ENCODE measurements around the gene PDXDC1.
"Not testable (repeated sequence)": the region's sequence is repeated elsewhere in the genome, so short reads cannot be mapped to it uniquely, and the experiment has no call there.

PDXDC1 gene

GRCh38 chr16:15140444-15141365 is 165.9 kb downstream of the PDXDC1 start:
- H3K4me1 Mint-ChIP-seq, H3K36me3 Mint-ChIP-seq, H3K4me3 Mint-ChIP-seq, H3K9me3 Mint-ChIP-seq, H3K27ac Mint-ChIP-seq, H3K27me3 Mint-ChIP-seq: not testable (repeated sequence)

DNA sequence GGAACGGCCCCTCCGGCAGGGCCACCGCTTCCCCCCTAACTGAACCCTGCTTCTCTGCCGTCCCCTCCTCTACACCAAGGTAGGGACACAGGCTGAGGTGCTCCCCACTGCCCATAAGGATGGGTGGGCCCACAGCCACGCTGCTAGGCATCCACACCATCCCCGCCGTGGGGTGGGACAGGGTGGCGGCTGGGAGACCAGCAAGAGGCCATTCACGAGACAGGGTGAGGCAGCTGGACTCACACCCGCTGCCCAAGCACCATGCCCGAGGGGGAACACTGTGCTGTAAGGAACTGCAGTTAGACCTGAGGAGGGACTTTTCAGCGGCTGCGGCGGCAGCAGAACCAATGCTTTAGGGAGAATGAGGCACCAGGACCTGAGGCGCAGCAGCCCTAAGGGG is 166.8 kb downstream of the PDXDC1 start:
- Mint-ChIP-seq H3K27me3 (no peaks in the 10 kb centered on the region), H3K9me3 (no peaks in the 10 kb centered on the region), H3K4me3 (no peak overlapping the region), H3K27ac (no peak overlapping the region), H3K36me3 (no peaks in the 10 kb centered on the region), H3K4me1 (no peaks in the 10 kb centered on the region)

DNA sequence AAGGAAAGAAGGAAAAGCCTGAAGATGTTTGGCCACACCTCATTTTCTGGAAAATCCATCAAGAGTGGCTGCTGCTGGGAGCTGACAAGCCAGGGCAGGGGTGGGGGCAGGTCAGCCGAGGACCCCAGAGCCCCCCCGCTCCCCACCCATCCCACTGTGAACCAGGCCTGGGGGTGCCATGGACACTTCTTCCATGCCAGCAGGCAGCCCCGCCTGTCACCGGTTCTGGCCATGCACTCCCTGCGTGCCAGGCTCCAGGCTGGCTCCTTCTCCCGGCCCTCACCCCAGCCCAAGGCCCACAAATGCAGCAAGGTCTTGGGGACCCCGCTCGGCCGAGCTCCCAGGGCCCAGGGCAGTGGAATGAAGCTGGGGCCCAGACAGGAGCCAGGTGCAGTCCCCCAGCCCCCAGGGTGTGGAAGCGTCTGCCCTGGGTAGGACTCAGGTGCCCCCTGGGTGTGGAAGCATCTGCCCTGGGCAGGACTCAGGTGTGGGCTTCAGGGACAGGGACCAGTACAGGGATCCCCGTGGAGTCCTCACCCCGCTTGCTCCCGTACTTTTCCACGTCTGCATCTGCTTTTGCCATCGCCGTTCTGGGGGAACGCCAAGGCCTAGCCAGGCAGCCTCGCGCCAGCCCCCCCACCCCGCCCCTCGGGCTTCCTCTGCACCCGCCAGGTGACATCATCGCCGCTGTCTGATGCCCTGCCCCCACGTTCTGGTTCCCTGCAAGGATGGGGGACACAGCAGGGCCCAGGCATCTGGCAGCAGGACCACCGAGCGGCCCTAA is 167.5 kb downstream of the PDXDC1 start:
- H3K27me3 Mint-ChIP-seq, H3K4me1 Mint-ChIP-seq, H3K36me3 Mint-ChIP-seq, H3K4me3 Mint-ChIP-seq, H3K9me3 Mint-ChIP-seq, H3K27ac Mint-ChIP-seq: not testable (repeated sequence)

GRCh38 chr16:15142891-15143600 is 168.2 kb downstream of the PDXDC1 start:
- not testable (repeated sequence) for H3K36me3 Mint-ChIP-seq, H3K4me3 Mint-ChIP-seq, H3K4me1 Mint-ChIP-seq, H3K9me3 Mint-ChIP-seq, H3K27ac Mint-ChIP-seq, H3K27me3 Mint-ChIP-seq

- not testable (repeated sequence) for H3K27me3 Mint-ChIP-seq, H3K27ac Mint-ChIP-seq, H3K36me3 Mint-ChIP-seq, H3K4me3 Mint-ChIP-seq, H3K4me1 Mint-ChIP-seq, H3K9me3 Mint-ChIP-seq
Observed at GRCh38 chr16:15143601-15144091, 168.8 kb downstream of the PDXDC1 start.

DNA sequence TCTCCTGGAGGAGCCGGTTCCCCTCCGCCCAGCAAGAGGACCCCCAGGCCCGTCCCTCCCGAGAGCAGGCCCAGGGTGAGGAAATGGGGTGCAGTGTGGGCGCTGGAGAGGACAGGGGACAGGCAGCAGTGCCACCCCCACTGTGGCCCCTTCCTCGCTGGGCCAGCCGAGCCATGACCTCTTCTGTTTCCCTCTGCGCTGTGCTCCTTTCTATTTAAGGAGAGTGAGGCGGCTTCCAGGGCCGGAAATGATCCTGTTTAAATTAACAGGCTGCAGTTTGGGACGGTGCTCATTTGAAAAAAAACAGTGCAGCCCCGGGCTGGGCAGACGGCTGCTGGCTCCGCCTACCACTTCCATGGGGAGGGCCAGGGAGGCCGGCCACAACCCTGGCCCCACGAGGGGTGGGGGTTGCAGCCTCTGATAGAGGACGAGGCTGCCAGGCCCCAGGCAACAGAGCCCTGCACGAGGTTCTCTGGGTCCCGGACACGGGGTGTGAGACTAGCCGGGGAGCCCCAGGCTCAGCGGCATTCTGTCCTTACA is 169.3 kb downstream of the PDXDC1 start:
- not testable (repeated sequence) for H3K27me3 Mint-ChIP-seq, H3K4me3 Mint-ChIP-seq, H3K4me1 Mint-ChIP-seq, H3K9me3 Mint-ChIP-seq, H3K27ac Mint-ChIP-seq, H3K36me3 Mint-ChIP-seq

DNA sequence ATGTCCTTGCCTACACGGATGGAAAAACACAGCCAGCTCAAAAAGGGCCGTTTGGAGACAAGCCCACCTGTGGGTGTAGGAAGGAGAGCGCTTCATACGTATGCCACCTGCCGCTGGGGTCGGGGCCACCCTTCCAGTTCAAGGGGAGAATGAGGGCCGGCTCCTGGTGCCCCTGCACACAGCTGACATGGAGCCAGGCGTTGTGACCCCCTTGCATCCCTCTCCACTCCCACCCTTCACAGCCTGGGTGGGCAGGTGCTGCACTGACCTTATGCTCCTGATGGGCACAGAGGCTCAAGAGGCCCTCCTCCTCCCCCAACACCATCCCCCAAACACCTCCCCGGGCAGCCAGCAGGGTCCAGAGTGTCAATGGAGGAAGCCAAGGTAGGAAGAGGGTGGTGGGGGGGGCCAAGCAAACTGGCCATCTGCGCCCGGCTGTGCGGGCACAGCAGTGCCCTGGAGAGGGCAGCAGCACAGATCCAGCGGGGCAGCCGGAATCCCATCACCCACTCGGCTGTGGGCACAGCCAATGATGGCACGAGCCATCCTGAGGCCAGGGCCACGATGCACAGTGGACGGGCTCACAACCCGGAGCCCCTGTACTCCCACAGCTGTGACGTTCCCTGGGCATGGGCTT is 170.1 kb downstream of the PDXDC1 start:
- not testable (repeated sequence) for H3K4me1 Mint-ChIP-seq, H3K9me3 Mint-ChIP-seq, H3K36me3 Mint-ChIP-seq, H3K27me3 Mint-ChIP-seq, H3K4me3 Mint-ChIP-seq, H3K27ac Mint-ChIP-seq

DNA sequence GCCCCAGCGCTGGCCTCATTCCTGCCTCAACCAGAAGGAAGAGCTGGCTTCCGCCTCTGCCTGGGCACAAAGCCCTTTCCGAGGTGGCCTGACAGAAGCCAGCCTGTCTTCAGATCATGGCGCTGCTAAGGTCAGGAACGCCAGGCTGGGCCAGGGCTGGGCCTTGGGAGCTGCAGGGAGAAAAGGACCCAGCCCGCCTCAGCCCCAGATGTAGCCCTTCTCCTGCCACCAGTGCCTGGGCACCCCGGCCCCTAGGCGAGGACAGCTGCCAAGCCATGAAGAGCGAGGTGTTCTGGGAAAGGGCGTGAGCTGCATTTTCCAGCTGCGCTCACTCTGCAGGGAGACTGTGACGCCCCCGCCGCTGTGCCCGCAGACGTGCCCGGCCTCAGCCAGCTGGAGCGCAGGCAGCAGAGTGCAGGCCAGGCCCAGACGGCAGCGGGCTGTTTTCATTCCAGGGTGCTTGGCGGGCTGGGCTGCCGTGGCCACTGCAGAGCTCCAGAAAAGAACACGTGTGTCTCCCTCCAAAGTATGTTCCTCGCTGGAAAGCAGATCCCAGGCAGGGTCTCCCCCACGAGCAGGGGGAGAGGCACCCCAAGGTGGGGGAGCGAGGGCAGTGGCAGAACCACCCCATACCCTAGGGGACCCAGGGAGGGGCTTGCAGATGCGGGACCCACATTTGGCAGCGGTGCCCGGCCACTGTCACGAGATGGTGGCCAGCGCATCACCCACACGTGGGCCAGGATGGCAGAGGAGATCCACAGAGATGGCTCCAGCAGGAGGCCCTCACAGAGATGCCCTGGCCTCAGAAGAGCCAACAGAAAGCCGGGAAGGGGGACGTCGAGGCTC is 170.8 kb downstream of the PDXDC1 start:
- not testable (repeated sequence) for H3K27ac Mint-ChIP-seq, H3K4me3 Mint-ChIP-seq, H3K27me3 Mint-ChIP-seq, H3K36me3 Mint-ChIP-seq, H3K9me3 Mint-ChIP-seq, H3K4me1 Mint-ChIP-seq

DNA sequence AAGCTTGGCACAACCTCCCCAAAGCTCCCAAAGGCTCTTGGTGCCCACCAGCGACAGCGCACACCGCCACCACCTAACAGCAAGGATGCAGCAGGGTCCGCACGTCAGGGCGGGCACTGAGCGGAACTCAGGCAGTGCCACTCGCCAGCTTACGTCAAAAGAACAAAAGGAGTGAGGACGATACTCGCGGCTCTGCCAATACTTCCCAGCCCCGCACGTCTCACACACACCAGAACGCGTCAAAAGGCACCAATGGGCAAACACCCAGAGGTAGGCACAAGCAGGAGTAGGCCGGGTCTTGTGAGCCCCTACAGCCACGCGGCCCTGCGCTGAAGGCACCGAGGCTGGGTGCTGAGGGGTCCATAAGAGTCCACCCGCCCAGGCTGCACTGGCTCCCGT is 171.4 kb downstream of the PDXDC1 start:
- H3K27ac Mint-ChIP-seq, H3K36me3 Mint-ChIP-seq, H3K27me3 Mint-ChIP-seq, H3K4me3 Mint-ChIP-seq, H3K9me3 Mint-ChIP-seq, H3K4me1 Mint-ChIP-seq: not testable (repeated sequence)

- not testable (repeated sequence) for H3K36me3 Mint-ChIP-seq, H3K9me3 Mint-ChIP-seq, H3K27me3 Mint-ChIP-seq, H3K27ac Mint-ChIP-seq, H3K4me1 Mint-ChIP-seq, H3K4me3 Mint-ChIP-seq
Observed at GRCh38 chr16:15148831-15149230, 174.0 kb downstream of the PDXDC1 start.

DNA sequence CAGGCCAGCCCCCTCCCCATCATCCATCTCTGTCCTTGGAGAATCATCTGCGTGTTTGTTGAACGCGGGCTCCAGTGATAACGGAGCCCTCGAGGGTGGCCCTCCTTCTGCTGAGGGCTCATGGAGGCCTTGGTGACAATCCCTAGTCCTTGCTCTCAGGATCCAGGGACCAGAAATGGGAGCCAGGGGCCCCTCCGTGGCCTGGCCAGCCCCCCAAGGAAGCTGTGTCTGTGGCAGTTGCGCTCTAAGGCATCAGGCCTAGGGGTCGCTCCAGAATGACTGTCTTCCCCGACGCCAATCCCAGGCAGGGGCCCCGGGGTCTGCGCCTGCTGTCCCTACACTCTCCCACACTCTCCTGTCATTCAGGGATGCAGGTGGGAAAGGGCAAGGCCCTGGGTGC is 174.4 kb downstream of the PDXDC1 start:
- H3K27me3 Mint-ChIP-seq, H3K9me3 Mint-ChIP-seq, H3K27ac Mint-ChIP-seq, H3K36me3 Mint-ChIP-seq, H3K4me3 Mint-ChIP-seq, H3K4me1 Mint-ChIP-seq: not testable (repeated sequence)

GRCh38 chr16:15154005-15154404 is 179.2 kb downstream of the PDXDC1 start:
- not testable (repeated sequence) for H3K36me3 Mint-ChIP-seq, H3K27ac Mint-ChIP-seq, H3K27me3 Mint-ChIP-seq, H3K4me1 Mint-ChIP-seq, H3K9me3 Mint-ChIP-seq
- H3K4me3 Mint-ChIP-seq, result peak overlapping the region; percentile 61

DNA sequence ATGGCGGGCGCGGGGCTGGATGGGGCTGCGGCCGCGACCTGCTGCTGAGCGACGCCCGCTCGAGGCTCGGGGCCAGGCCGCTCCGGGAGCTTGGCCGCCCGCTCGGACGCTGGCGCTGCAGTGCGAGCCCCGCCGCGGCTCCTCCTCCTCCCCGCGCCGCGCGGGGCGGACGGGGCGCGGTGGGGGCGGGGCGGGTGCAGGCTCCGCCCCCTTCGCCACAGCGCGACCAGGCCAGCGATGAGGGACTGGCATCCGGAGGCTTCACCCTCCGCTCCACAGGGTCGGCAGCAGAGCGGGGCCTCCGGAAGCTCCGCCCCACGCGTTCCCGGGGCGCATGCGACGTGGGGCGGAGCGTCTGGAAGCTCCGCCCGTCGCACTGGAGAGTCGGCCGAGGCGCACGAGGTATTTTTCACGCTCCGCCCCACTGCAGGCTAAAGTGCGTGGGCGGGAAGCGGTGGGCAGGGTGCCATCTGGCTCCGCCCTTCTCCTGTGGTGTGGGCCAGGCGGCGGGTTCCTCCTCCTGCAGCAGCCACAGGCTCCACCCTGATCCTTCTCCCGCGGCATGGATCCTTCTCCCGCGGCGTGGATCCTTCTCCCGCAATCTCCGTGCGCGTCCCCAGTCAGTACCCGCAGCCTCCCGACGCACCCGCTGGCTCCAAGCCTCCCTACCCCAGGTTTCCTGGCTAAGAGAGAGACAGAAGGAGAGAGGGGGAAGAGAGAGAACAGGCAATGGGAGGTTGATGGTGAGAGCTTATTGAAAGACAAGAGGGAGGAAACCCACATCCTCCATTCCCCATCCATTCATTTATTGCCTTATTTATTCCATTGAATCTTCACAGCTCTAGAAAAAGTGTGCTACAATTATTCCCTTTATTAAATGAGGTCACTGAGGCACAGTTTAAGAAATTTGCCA is 180.1 kb downstream of the PDXDC1 start:
- H3K27me3 Mint-ChIP-seq, H3K36me3 Mint-ChIP-seq, H3K9me3 Mint-ChIP-seq, H3K4me1 Mint-ChIP-seq: not testable (repeated sequence)
- Mint-ChIP-seq H3K4me3 (peak overlapping the region; percentile 79), H3K27ac (peak overlapping the region; percentile 12)

GRCh38 chr16:15157644-15158043 is 182.8 kb downstream of the PDXDC1 start:
- not testable (repeated sequence) for H3K27ac Mint-ChIP-seq, H3K36me3 Mint-ChIP-seq, H3K9me3 Mint-ChIP-seq, H3K4me1 Mint-ChIP-seq, H3K27me3 Mint-ChIP-seq, H3K4me3 Mint-ChIP-seq

Data from activated naive CD4-positive, alpha-beta T cell treated with anti-CD3 and anti-CD28 coated beads, Interleukin-2, amount 50 U/mL, for 24 hours (primary cell).